ENCODE data around the gene IQCF6.
"Not testable (repeated sequence)": the region's sequence is repeated elsewhere in the genome, so short reads cannot be mapped to it uniquely, and the experiment has no call there.

DNA sequence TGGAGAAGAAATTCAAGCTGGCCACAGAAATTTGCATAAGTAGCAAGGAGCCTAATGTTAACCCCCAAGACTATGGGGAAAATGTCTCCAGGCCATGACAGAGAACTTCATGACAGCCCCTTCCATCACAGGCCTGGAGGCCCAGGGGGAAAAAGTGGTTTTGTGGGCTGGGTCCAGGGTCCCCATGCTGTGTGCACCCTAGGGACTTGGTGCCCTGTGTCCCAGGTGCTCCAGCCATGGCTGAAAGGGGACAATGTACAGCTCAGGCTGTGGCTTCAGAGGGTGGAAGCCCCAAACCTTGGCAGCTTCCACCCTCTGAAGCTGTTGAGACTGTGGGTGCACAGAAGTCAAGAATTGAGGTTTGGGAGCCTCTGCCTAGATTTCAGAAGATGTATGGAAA, 8.5 kb upstream of the IQCF6 start:
- not testable (repeated sequence) for TF ChIP-seq EZH2phosphoT487 (IDR thresholded peaks at IDR 0.05; ENCODE audit: borderline replicate concordance, low read length)
- TF ChIP-seq, protein P1, sequence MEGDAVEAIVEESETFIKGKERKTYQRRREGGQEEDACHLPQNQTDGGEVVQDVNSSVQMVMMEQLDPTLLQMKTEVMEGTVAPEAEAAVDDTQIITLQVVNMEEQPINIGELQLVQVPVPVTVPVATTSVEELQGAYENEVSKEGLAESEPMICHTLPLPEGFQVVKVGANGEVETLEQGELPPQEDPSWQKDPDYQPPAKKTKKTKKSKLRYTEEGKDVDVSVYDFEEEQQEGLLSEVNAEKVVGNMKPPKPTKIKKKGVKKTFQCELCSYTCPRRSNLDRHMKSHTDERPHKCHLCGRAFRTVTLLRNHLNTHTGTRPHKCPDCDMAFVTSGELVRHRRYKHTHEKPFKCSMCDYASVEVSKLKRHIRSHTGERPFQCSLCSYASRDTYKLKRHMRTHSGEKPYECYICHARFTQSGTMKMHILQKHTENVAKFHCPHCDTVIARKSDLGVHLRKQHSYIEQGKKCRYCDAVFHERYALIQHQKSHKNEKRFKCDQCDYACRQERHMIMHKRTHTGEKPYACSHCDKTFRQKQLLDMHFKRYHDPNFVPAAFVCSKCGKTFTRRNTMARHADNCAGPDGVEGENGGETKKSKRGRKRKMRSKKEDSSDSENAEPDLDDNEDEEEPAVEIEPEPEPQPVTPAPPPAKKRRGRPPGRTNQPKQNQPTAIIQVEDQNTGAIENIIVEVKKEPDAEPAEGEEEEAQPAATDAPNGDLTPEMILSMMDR (IDR thresholded peaks at IDR 0.05; ENCODE audit: low read depth, low read length, poor library complexity, severe bottlenecking), result not testable (repeated sequence)

Data from DOHH2 (cell line).